K562 (cell line): Measurements from ENCODE around the gene ZP1. TPM values are rescaled to one million over a fixed set of nuclear protein-coding genes. Genes with fewer than 3 reads are reported as not detected.

ENCODE experiments used
- ARID3B ChIP-seq: fragments of 250-450 bp; sonication (Bioruptor Pico); IDR thresholded peaks from 2 replicates; pipeline ENCODE4 v1.4.0; 2020; ENCODE audit warnings: borderline replicate concordance
- BCLAF1 ChIP-seq, 2 experiments: fragments of 450-650 bp in 1 of 2; IDR thresholded peaks; 2 replicates each; pipeline ENCODE4 v1.6.1; 2011 to 2017; ENCODE audit warnings: low read depth in 2 of 2, antibody characterized with exemption in 1 of 2, borderline replicate concordance in 1 of 2, low read length in 1 of 2, mild to moderate bottlenecking in 1 of 2, mixed read lengths in 1 of 2; ENCODE audit not compliant: control insufficient read depth in 1 of 2
- BHLHE40 ChIP-seq: IDR thresholded peaks from 2 replicates; pipeline ENCODE4 v1.6.1; 2011; ENCODE audit warnings: low read length, improper control_type of control experiment
- CBX8 ChIP-seq: fragments of 200-600 bp; sonication (generic); IDR thresholded peaks from 2 replicates; pipeline ENCODE4 v1.6.1; 2012; ENCODE audit warnings: borderline replicate concordance, mixed run types, low read depth, mild to moderate bottlenecking, moderate library complexity, mixed read lengths, low read length, control low read depth, inconsistent platforms; ENCODE audit not compliant: poor library complexity, severe bottlenecking; ENCODE audit errors: extremely low read depth
- CC2D1A ChIP-seq: fragments of 450-650 bp; IDR thresholded peaks from 2 replicates; pipeline ENCODE4 v1.6.1; 2017; ENCODE audit warnings: mild to moderate bottlenecking
- DMBX1 ChIP-seq: fragments of 250-450 bp; sonication (Bioruptor Pico); IDR thresholded peaks from 2 replicates; pipeline ENCODE4 v1.8.0; 2022; ENCODE audit warnings: inconsistent platforms, mild to moderate bottlenecking, moderate library complexity, borderline replicate concordance
- KLF16 ChIP-seq: IDR thresholded peaks from 2 replicates; pipeline ENCODE4 v1.6.1; 2016; ENCODE audit warnings: antibody characterized with exemption
- LEF1 ChIP-seq: fragments of 450-650 bp; IDR thresholded peaks from 2 replicates; pipeline ENCODE4 v1.6.1; 2016; ENCODE audit warnings: mild to moderate bottlenecking
- MXD1 ChIP-seq: fragments of 250-450 bp; sonication (Bioruptor Pico); IDR thresholded peaks from 2 replicates; pipeline ENCODE4 v1.8.0; 2021; ENCODE audit warnings: borderline replicate concordance, mild to moderate bottlenecking, moderate library complexity; ENCODE audit not compliant: poor library complexity, severe bottlenecking
- NFIC ChIP-seq: fragments of 450-650 bp; IDR thresholded peaks from 2 replicates; pipeline ENCODE4 v1.6.1; 2017; ENCODE audit warnings: mild to moderate bottlenecking, inconsistent platforms
- NR0B1 ChIP-seq: fragments of 450-650 bp; IDR thresholded peaks from one replicate; pipeline ENCODE4 v1.6.1; 2018; ENCODE audit warnings: mild to moderate bottlenecking, moderate library complexity; ENCODE audit not compliant: partially characterized antibody
- PPARD ChIP-seq: fragments of 250-450 bp; sonication (Bioruptor Pico); IDR thresholded peaks from 2 replicates; pipeline ENCODE4 v1.8.0; 2022; ENCODE audit warnings: inconsistent platforms, mild to moderate bottlenecking, moderate library complexity
- SETDB1 ChIP-seq: IDR thresholded peaks from one replicate; pipeline ENCODE4 v1.6.1; 2012; ENCODE audit warnings: low read length, control low read depth, inconsistent platforms
- TBP ChIP-seq: optimal IDR thresholded peaks from 2 replicates; pipeline ENCODE3; 2011; ENCODE audit warnings: low read depth, low read length, improper control_type of control experiment
- ZNF124 ChIP-seq: sonication (generic); formaldehyde crosslinking; IDR thresholded peaks from 2 replicates; pipeline ENCODE4 v1.8.1; 2022; ENCODE audit warnings: missing genetic modification reagents
- ZNF140 ChIP-seq: fragments of 250-450 bp; sonication (Bioruptor Pico); IDR thresholded peaks from 2 replicates; pipeline ENCODE4 v1.8.0; 2021; ENCODE audit warnings: moderate library complexity, mild to moderate bottlenecking, inconsistent platforms
- ZNF75A ChIP-seq: fragments of 450-650 bp; formaldehyde crosslinking; IDR thresholded peaks from 2 replicates; pipeline ENCODE4 v1.4.0; 2020; ENCODE audit warnings: mild to moderate bottlenecking
- ZNF77 ChIP-seq: fragments of 250-450 bp; sonication (Bioruptor Pico); IDR thresholded peaks from 2 replicates; pipeline ENCODE4 v1.5.0; 2020
- polyA plus RNA-seq, 8 experiments: library from polyadenylated mRNA; depleted of rRNA in 4 of 8; stranded (reverse) in 5 of 8; unstranded in 3 of 8; fragments of >200 nt; fragmentation: Nextera tagmentation in 2 of 8; fragmentation: Illumina TruSeq in 1 of 8; extraction: Ambion mirVana in 2 of 8; extraction: Trizol in 1 of 8; gene quantifications; 2 replicates each; pipeline versions ENCODE4 v1.2.1 to v1.2.3, GENCODE V29; 2011 to 2014; ENCODE audit warnings: inconsistent platforms in 1 of 8, missing spikeins in 1 of 8
- total RNA-seq, 7 experiments: library from RNA; depleted of rRNA in 6 of 7; stranded (reverse); fragments of >200 nt in 6 of 7; fragmentation: Illumina TruSeq in 2 of 7; extraction: Trizol in 2 of 7; gene quantifications; 2 replicates each; pipeline versions ENCODE4 v1.2.1 to v1.2.3, GENCODE V29; 2011 to 2021; ENCODE audit warnings: low replicate concordance in 1 of 7

ZP1 gene
- total and polyA plus RNA-seq, 9 of the 15 experiments (the other 6 are each of a cell fraction or from before 2014, with no cell fraction given): 0.11 to 0.15 TPM; not detected in 7

- TF ChIP-seq MXD1 (CRISPR knock-in tag) (no peak), LEF1 (0 out of 2 replicates have a peak, but pooled peaks have one; percentile 33), ZNF75A (no peak), ZNF140 (CRISPR knock-in tag) (no peak), ZNF124 (CRISPR knock-in tag) (no peak), NR0B1 (no peak), DMBX1 (CRISPR knock-in tag) (no peak), KLF16 (peak; percentile 41; the same call in 1 of the 2 replicates), SETDB1 (no peak), BHLHE40 (no peak), PPARD (CRISPR knock-in tag) (no peak), TBP (no peak), NFIC (peak; percentile 71), ZNF77 (CRISPR knock-in tag) (no peak), CBX8 (no peak), BCLAF1 (IDR thresholded peaks at IDR 0.05; ENCODE audit: borderline replicate concordance in 1 of 2, control insufficient read depth in 1 of 2, low read depth in 2 of 2, low read length in 1 of 2) (no peak), ARID3B (CRISPR knock-in tag) (no peak), CC2D1A (peak; percentile 54; the same call in 1 of the 2 replicates)
Observed at GRCh38 chr11:60863550-60864521, 3.5 kb upstream of the ZP1 start (continued).
